Tibial nerve (tissue), 4 donors: ENCODE measurements around the gene RCOR1. TPM values are rescaled to one million over a fixed set of nuclear protein-coding genes. Genes with fewer than 3 reads are reported as not detected.
"Not testable (repeated sequence)": the region's sequence is repeated elsewhere in the genome, so short reads cannot be mapped to it uniquely, and the experiment has no call there.

Source experiments
- DNase-seq, 2 donors: peaks; one replicate each; pipeline ENCODE4 v3.0.0-alpha.2; 2019; ENCODE audit warnings: low spot score in 2 of 2
- H3K27ac ChIP-seq, 4 donors: fragments of 200-600 bp; sonication (generic) in 3 of 4; one replicate each; pipeline ENCODE4 v1.5.1; 2017 to 2019; ENCODE audit warnings: mild to moderate bottlenecking in 1 of 4
- H3K27me3 ChIP-seq, 2 donors: fragments of 200-600 bp; sonication (generic) in 1 of 2; one replicate each; pipeline versions ENCODE4 v1.5.1 to v1.6.0; 2017 to 2019
- H3K36me3 ChIP-seq, 3 donors: fragments of 200-600 bp; sonication (generic); one replicate each; pipeline ENCODE4 v1.5.1; 2018 to 2019
- H3K4me1 ChIP-seq, 4 donors: fragments of 200-600 bp; sonication (generic) in 3 of 4; one replicate each; pipeline ENCODE4 v1.5.1; 2017 to 2019
- H3K4me3 ChIP-seq, 4 donors: fragments of 200-600 bp; sonication (generic) in 3 of 4; one replicate each; pipeline ENCODE4 v1.5.1; 2017 to 2019; ENCODE audit warnings: mild to moderate bottlenecking in 1 of 4, moderate library complexity in 1 of 4
- H3K9me3 ChIP-seq, 4 donors: fragments of 200-600 bp; sonication (generic) in 3 of 4; one replicate each; pipeline ENCODE4 v1.5.1; 2017 to 2019
- CTCF ChIP-seq, 5 experiments: fragments of 200-600 bp in 3 of 5; fragments of 450-650 bp in 2 of 5; sonication (generic) in 3 of 5; IDR thresholded peaks; one replicate each; pipeline ENCODE4 v1.5.1; 2016 to 2019; ENCODE audit warnings: antibody characterized with exemption in 5 of 5, mild to moderate bottlenecking in 3 of 5, moderate library complexity in 2 of 5
- EP300 ChIP-seq, 2 donors: sonication (generic); formaldehyde crosslinking; IDR thresholded peaks; one replicate each; pipeline ENCODE4 v1.6.1; 2017; ENCODE audit warnings: antibody characterized with exemption in 2 of 2, mild to moderate bottlenecking in 1 of 2
- POLR2A ChIP-seq, 2 donors: fragments of 450-650 bp; IDR thresholded peaks; one replicate each; pipeline ENCODE4 v1.6.1; 2017; ENCODE audit warnings: antibody characterized with exemption in 2 of 2, mild to moderate bottlenecking in 2 of 2, moderate library complexity in 2 of 2
- WGBS, 2 donors: methylation state at CpG; one replicate each; pipeline ENCODE4 v1.1.5; 2018; 5-methylcytosine and 5-hydroxymethylcytosine counted together
- total RNA-seq, 4 donors: library from RNA; depleted of rRNA; stranded (reverse); fragments of >200 nt; gene quantifications; one replicate each; pipeline ENCODE4 v1.1.0, GENCODE V29; 2016

RCOR1 gene
- total RNA-seq, 4 donors from 2014 or later: 6.3 to 12.8 (median 10.0) TPM

- Histone ChIP-seq H3K27me3 (no peaks in the 10 kb centered on the region), H3K36me3 (no peaks in the 10 kb centered on the region), H3K4me1 (peaks cover 0 to 7% (median 0%) of the 10 kb centered on the region in 4 donors), H3K27ac (no peak overlapping the region), H3K4me3 (no peak overlapping the region), H3K9me3 (no peaks in the 10 kb centered on the region)
- WGBS, 2 donors: 65 to 66% methylated on average over 8 of the region's 8 CpGs
- no peak for TF ChIP-seq EP300 (IDR thresholded peaks at IDR 0.05)
- DNase-seq: no peak
These were observed 36.6 kb downstream of the RCOR1 start for GRCh38 chr14:102629011-102629444.

GRCh38 chr14:102629808-102630350 is 37.4 kb downstream of the RCOR1 start:
- H3K27me3 ChIP-seq: no peaks in the 10 kb centered on the region
- 63 to 69% methylated on average over 3 of the region's 3 CpGs for WGBS, 2 donors
- no peak overlapping the region for H3K27ac ChIP-seq
- no peaks in the 10 kb centered on the region for H3K9me3 ChIP-seq
- H3K4me3 ChIP-seq: no peak overlapping the region
- no peak for TF ChIP-seq POLR2A (IDR thresholded peaks at IDR 0.05)
- no peak for TF ChIP-seq CTCF (IDR thresholded peaks at IDR 0.05)
- no peak for TF ChIP-seq EP300 (IDR thresholded peaks at IDR 0.05)
- H3K36me3 ChIP-seq: no peaks in the 10 kb centered on the region
- peaks cover 0 to 7% (median 0%) of the 10 kb centered on the region in 4 donors for H3K4me1 ChIP-seq
- DNase-seq: no peak

- Histone ChIP-seq H3K27me3 (no peaks in the 10 kb centered on the region), H3K27ac (no peak overlapping the region), H3K4me3 (no peak overlapping the region), H3K9me3 (no peaks in the 10 kb centered on the region), H3K4me1 (peaks cover 0 to 7% (median 0%) of the 10 kb centered on the region in 4 donors), H3K36me3 (no peaks in the 10 kb centered on the region)
- 68 to 80% methylated on average over 5 of the region's 5 CpGs for WGBS, 2 donors
- DNase-seq: no peak
- no peak for TF ChIP-seq EP300 (IDR thresholded peaks at IDR 0.05)
- no peak for TF ChIP-seq POLR2A (IDR thresholded peaks at IDR 0.05)
- TF ChIP-seq CTCF (IDR thresholded peaks at IDR 0.05): no peak
These were observed 38.0 kb downstream of the RCOR1 start for GRCh38 chr14:102630405-102630804.

GRCh38 chr14:102630881-102631280 is 38.4 kb downstream of the RCOR1 start:
- 80 to 85% methylated on average over 8 of the region's 8 CpGs for WGBS, 2 donors
- no peak for DNase-seq
- Histone ChIP-seq H3K4me1 (peaks cover 0 to 7% (median 0%) of the 10 kb centered on the region in 4 donors), H3K27ac (no peak overlapping the region), H3K9me3 (no peaks in the 10 kb centered on the region), H3K27me3 (no peaks in the 10 kb centered on the region), H3K36me3 (no peaks in the 10 kb centered on the region), H3K4me3 (no peak overlapping the region)
- no peak for TF ChIP-seq EP300 (IDR thresholded peaks at IDR 0.05)
- no peak for TF ChIP-seq POLR2A (IDR thresholded peaks at IDR 0.05)
- no peak for TF ChIP-seq CTCF (IDR thresholded peaks at IDR 0.05)

- Histone ChIP-seq H3K27ac (no peak overlapping the region), H3K27me3 (no peaks in the 10 kb centered on the region), H3K36me3 (no peaks in the 10 kb centered on the region), H3K4me1 (peaks cover 0 to 7% (median 0%) of the 10 kb centered on the region in 4 donors), H3K4me3 (no peak overlapping the region), H3K9me3 (no peaks in the 10 kb centered on the region)
- DNase-seq: no peak
- TF ChIP-seq POLR2A (IDR thresholded peaks at IDR 0.05): no peak
- TF ChIP-seq CTCF (IDR thresholded peaks at IDR 0.05): no peak
- no peak for TF ChIP-seq EP300 (IDR thresholded peaks at IDR 0.05)
- WGBS, 2 donors: 72 to 74% methylated on average over 4 of the region's 4 CpGs
These were observed 41.6 kb downstream of the RCOR1 start for GRCh38 chr14:102633906-102634595.

GRCh38 chr14:102639611-102640010 is 47.2 kb downstream of the RCOR1 start:
- WGBS, 2 donors: 97 to 100% methylated on average over 6 of the region's 6 CpGs
- DNase-seq, H3K9me3 ChIP-seq, H3K4me3 ChIP-seq, H3K27me3 ChIP-seq, H3K4me1 ChIP-seq, H3K27ac ChIP-seq, H3K36me3 ChIP-seq: not testable (repeated sequence)
